ENCODE data around the gene SLC2A4RG. TPM values are rescaled to one million over a fixed set of nuclear protein-coding genes. Genes with fewer than 3 reads are reported as not detected.
A peak's percentile ranks its signal among the peaks of the same experiment; 100 is the strongest.

Gene SLC2A4RG
- total and polyA plus RNA-seq, 2 of the 13 experiments (the other 11 are each of a cell fraction or from before 2014, with no cell fraction given) = 91.4 to 95.9 TPM

DNA sequence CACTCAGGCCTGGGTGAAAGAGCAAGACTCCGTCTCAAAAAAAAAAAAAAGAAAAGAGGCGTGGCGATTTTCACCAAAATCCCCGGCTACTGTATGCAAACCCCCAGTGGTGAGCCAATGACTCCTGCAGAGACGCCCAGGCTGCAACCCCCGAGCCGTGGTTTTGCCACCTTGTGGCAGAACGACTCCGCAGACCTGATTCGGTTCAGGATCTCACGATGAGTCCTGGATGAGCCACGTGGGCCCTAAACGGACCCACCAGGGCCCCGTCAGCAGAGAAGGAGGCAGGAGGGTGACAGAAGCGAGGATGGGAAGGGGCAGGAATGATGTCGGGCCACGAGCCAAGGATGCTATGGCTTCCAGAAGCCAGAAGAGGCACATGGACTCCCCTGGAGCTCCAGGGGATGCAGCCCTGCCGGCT, 42.5 kb downstream of the SLC2A4RG start (continued):
- TF ChIP-seq, protein P1, sequence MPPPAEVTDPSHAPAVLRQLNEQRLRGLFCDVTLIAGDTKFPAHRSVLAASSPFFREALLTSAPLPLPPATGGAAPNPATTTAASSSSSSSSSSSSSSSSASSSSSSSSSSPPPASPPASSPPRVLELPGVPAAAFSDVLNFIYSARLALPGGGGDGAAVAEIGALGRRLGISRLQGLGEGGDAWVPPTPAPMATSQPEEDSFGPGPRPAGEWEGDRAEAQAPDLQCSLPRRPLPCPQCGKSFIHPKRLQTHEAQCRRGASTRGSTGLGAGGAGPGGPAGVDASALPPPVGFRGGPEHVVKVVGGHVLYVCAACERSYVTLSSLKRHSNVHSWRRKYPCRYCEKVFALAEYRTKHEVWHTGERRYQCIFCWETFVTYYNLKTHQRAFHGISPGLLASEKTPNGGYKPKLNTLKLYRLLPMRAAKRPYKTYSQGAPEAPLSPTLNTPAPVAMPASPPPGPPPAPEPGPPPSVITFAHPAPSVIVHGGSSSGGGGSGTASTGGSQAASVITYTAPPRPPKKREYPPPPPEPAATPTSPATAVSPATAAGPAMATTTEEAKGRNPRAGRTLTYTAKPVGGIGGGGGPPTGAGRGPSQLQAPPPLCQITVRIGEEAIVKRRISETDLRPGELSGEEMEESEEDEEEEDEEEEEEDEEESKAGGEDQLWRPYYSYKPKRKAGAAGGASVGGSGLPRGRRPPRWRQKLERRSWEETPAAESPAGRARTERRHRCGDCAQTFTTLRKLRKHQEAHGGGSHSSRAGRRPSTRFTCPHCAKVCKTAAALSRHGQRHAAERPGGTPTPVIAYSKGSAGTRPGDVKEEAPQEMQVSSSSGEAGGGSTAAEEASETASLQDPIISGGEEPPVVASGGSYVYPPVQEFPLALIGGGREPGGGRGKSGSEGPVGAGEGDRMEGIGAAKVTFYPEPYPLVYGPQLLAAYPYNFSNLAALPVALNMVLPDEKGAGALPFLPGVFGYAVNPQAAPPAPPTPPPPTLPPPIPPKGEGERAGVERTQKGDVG (CRISPR knock-in tag; IDR thresholded peaks at IDR 0.05; ENCODE audit: borderline replicate concordance) = no peak
- TF ChIP-seq, protein P2, sequence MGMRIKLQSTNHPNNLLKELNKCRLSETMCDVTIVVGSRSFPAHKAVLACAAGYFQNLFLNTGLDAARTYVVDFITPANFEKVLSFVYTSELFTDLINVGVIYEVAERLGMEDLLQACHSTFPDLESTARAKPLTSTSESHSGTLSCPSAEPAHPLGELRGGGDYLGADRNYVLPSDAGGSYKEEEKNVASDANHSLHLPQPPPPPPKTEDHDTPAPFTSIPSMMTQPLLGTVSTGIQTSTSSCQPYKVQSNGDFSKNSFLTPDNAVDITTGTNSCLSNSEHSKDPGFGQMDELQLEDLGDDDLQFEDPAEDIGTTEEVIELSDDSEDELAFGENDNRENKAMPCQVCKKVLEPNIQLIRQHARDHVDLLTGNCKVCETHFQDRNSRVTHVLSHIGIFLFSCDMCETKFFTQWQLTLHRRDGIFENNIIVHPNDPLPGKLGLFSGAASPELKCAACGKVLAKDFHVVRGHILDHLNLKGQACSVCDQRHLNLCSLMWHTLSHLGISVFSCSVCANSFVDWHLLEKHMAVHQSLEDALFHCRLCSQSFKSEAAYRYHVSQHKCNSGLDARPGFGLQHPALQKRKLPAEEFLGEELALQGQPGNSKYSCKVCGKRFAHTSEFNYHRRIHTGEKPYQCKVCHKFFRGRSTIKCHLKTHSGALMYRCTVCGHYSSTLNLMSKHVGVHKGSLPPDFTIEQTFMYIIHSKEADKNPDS (CRISPR knock-in tag; IDR thresholded peaks at IDR 0.05) = no peak
- TF ChIP-seq NFATC3 (CRISPR knock-in tag; IDR thresholded peaks at IDR 0.05) (no peak), NFIB (CRISPR knock-in tag; IDR thresholded peaks at IDR 0.05; ENCODE audit: borderline replicate concordance) (no peak), CAMTA2 (CRISPR knock-in tag; IDR thresholded peaks at IDR 0.05; ENCODE audit: borderline replicate concordance) (no peak), KDM5A (IDR thresholded peaks at IDR 0.05; ENCODE audit: borderline replicate concordance, low read length) (no peak), PTBP1 (IDR thresholded peaks at IDR 0.05; ENCODE audit: low read depth, low read length, poor library complexity, severe bottlenecking) (no peak), ZNF607 (CRISPR knock-in tag; IDR thresholded peaks at IDR 0.05; ENCODE audit: borderline replicate concordance) (no peak), ZNF557 (CRISPR knock-in tag; IDR thresholded peaks at IDR 0.05) (no peak), DMAP1 (CRISPR knock-in tag; IDR thresholded peaks at IDR 0.05) (peak; percentile 61; the same call in 1 of the 2 replicates), MYC (CRISPR knock-in tag; IDR thresholded peaks at IDR 0.05; ENCODE audit: borderline replicate concordance) (peak; percentile 73; the same call in 1 of the 2 replicates), EP300 (IDR thresholded peaks at IDR 0.05; ENCODE audit: low read depth in 2 of 2, low read length in 2 of 2) (no peak), EP300 (CRISPR knock-in tag; IDR thresholded peaks at IDR 0.05; ENCODE audit: borderline replicate concordance) (0 out of 2 replicates have a peak, but pooled peaks have one; percentile 11), ZNF333 (CRISPR knock-in tag; IDR thresholded peaks at IDR 0.05; ENCODE audit: borderline replicate concordance) (no peak), KLF16 (CRISPR knock-in tag; IDR thresholded peaks at IDR 0.05) (no peak), ZNF337 (CRISPR knock-in tag; IDR thresholded peaks at IDR 0.05; ENCODE audit: borderline replicate concordance, low read depth) (no peak), SAP130 (CRISPR knock-in tag; IDR thresholded peaks at IDR 0.05; ENCODE audit: low read depth) (peak; percentile 61), FOXJ3 (CRISPR knock-in tag; IDR thresholded peaks at IDR 0.05; ENCODE audit: borderline replicate concordance) (no peak)
- TF ChIP-seq, protein P3, sequence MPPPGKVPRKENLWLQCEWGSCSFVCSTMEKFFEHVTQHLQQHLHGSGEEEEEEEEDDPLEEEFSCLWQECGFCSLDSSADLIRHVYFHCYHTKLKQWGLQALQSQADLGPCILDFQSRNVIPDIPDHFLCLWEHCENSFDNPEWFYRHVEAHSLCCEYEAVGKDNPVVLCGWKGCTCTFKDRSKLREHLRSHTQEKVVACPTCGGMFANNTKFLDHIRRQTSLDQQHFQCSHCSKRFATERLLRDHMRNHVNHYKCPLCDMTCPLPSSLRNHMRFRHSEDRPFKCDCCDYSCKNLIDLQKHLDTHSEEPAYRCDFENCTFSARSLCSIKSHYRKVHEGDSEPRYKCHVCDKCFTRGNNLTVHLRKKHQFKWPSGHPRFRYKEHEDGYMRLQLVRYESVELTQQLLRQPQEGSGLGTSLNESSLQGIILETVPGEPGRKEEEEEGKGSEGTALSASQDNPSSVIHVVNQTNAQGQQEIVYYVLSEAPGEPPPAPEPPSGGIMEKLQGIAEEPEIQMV (CRISPR knock-in tag; IDR thresholded peaks at IDR 0.05; ENCODE audit: low read depth) = no peak
- TF ChIP-seq, protein P4, sequence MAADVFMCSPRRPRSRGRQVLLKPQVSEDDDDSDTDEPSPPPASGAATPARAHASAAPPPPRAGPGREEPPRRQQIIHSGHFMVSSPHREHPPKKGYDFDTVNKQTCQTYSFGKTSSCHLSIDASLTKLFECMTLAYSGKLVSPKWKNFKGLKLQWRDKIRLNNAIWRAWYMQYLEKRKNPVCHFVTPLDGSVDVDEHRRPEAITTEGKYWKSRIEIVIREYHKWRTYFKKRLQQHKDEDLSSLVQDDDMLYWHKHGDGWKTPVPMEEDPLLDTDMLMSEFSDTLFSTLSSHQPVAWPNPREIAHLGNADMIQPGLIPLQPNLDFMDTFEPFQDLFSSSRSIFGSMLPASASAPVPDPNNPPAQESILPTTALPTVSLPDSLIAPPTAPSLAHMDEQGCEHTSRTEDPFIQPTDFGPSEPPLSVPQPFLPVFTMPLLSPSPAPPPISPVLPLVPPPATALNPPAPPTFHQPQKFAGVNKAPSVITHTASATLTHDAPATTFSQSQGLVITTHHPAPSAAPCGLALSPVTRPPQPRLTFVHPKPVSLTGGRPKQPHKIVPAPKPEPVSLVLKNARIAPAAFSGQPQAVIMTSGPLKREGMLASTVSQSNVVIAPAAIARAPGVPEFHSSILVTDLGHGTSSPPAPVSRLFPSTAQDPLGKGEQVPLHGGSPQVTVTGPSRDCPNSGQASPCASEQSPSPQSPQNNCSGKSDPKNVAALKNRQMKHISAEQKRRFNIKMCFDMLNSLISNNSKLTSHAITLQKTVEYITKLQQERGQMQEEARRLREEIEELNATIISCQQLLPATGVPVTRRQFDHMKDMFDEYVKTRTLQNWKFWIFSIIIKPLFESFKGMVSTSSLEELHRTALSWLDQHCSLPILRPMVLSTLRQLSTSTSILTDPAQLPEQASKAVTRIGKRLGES (CRISPR knock-in tag; IDR thresholded peaks at IDR 0.05; ENCODE audit: borderline replicate concordance) = no peak

Data from HepG2 (cell line).